Stimulated activated CD8-positive, alpha-beta memory T cell treated with anti-CD3 and anti-CD28 coated beads, Interleukin-12 subunit alpha, Interleukin-12 subunit beta, amount 100 ng/mL, for 4 hours (primary cell): Measurements from ENCODE around the gene SPTBN4.
"Not testable (repeated sequence)": the region's sequence is repeated elsewhere in the genome, so short reads cannot be mapped to it uniquely, and the experiment has no call there.

Source experiments
- DNase-seq: peaks from one replicate; pipeline ENCODE4 v3.0.0-alpha.2; 2020; ENCODE audit warnings: low read depth

The SPTBN4 gene

DNA sequence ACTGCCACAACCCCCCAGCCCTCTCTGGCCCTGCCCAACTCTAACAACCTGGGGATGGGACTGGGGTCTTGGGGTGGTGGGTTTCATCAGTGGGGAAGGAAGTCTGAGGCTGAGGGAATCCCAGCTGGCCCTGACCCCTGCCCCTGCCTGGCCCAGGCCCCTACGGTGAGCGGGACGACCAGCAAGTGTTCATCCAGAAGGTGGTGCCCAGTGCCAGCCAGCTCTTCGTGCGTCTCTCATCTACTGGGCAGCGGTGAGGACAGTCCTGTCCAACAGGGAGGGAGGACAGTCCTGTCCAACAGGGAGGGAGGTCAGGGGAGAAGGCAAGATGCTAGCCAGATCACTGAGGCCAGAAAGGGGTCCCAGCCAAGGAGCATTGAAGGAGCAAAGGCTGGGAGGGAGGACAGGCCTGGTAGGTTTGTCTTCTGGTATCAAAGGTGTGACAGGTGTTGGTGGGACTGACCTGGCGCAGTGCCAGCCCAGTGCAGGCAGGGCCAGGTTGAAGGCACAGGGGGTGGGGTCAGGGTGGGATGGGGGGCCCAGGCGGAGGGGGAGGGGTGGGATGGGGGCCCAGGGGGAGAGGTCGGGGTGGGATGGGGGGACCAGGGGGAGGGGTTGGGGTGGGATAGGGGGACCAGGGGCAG is 122.2 kb downstream of the SPTBN4 start:
- DNase-seq: no peak

DNA sequence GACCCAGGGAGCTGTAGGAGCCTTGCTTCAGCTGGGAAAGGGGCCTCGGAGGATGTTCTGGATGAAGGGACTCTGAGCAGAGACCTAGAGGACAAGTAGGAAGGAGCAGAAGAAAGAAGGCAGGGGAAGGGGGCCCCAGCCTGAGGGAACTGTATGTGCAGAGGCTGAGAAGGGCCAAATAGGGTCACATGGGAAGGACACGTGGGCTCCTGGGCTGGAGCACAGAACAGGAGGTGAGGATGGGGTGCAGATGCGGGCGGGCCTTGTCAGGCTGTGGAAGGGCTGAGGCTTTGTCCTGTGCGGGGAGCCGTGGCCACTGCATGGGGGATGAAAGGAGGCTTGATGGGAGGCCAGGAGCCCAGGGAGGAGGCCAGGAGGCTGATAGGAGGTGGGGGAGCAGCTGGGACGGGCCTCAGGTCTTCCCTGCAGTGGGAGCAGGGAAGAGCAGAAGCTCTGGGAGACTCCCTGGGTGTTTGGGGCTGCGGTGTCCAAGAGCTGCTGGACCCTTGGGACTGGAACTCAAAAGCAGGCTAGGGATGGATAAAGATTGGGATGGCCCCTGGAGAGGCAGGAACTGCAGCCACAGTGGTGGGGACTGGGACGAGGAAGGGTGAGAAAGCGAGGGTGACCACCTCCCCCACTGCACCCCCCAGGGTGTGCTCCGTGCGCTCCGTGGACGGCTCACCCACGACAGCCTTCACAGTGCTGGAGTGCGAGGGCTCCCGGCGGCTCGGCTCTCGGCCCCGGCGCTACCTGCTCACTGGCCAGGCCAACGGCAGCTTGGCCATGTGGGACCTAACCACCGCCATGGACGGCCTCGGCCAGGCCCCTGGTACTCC is 123.0 kb downstream of the SPTBN4 start:
- no peak for DNase-seq

DNA sequence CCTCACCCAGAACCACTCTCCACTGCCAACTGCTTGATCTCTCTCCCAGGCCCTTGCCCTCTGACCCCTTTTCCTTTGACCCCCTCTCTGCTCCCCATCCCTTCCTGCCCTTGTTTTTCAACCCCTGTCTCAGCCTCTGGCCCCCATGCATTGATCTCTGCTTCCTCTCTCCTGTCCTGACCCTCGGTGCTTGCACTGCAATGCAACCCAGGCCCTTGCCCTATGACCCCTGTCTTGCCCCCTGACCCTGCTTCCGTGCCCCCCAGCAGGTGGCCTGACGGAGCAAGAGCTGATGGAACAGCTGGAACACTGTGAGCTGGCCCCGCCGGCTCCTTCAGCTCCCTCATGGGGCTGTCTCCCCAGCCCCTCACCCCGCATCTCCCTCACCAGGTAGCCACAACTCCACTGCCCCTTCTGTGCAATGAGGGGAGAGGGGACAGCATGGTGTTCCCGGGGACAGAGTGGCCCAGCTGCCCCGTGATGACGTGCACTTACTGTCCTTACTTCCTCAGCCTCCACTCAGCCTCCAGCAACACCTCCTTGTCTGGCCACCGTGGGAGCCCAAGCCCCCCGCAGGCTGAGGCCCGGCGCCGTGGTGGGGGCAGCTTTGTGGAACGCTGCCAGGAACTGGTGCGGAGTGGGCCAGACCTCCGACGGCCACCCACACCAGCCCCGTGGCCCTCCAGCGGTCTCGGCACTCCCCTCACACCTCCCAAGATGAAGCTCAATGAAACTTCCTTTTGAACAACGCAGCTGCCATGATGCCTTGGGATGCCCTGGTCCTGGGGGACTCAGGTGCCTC is 123.9 kb downstream of the SPTBN4 start:
- DNase-seq: no peak

DNA sequence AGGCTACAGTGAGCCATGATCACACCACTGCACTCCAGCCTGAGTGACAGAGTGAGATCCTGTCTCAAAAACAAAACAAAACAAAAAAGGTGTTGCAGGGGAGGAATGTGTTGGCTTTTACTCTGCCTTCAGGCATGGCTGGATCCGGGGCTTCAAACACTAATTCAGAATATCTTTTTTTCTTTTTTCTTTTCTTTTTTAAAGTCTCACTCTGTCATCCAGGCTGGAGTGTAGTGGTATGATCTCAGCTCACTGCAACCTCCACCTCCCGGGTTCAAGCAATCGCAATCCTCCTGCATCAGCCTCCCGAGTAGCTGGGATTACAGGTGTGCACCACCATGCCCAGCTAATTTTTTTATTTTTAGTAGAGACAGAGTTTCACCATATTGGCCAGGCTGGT is 124.9 kb downstream of the SPTBN4 start:
- not testable (repeated sequence) for DNase-seq

DNA sequence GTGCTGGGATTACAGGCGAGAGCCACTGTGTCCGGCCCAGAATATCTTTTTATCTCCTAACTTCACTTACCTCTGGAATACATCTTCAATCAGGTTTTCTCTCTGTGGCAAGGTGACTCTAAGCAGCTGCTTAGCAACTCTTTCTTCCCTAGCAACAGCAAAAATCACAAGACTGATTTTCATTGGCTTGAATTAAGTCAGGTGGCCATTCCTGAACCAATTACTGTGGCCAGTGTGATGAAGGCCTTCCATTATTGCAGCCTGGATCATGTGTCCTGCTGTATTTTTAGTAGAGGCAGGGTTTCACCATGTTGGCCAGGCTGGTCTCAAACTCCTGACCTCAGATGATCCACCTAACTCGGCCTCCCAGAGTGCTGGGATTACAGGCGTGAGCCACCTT is 125.4 kb downstream of the SPTBN4 start:
- DNase-seq: no peak

DNA sequence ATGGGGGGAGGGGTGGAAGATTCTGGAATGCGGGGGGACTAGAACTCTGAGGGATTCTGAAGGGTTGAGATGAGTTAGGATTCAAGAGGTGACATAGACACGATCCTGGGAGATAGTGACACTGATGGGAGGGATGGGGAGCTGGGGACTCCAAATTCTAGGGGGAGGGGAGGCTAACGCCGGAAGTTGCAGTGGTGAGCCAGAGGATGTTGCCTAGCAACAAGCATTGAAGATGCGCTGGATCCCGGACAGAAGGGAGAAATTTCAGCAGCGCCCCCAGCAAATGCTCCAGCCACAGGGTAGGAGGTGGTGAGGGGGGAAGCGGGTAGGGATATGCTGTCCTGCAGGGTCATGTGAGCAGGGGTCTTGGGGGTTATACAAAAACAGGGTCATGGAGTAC is 127.5 kb downstream of the SPTBN4 start:
- DNase-seq: no peak

DNA sequence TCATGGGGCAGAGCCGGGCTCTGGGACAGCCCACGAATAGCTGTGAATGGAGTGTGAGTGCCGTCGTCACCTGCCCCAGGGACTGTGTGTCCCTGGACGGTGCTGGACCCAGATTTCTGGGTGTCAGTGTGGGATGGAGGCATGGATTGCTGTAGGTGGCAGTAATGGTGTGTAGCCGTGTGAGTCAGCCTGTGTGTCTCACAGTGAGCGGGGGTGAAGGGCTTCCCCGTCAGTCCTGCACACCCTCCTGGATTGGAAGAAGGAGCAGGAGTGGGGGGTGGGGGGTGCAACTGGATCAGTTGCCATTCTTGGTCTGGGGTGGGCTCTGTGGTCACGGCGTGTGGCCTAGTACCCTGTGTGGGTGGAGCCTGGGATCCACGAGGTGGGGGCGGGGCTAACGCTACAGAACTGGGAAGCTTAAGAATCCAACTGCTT is 127.9 kb downstream of the SPTBN4 start:
- no peak for DNase-seq

DNA sequence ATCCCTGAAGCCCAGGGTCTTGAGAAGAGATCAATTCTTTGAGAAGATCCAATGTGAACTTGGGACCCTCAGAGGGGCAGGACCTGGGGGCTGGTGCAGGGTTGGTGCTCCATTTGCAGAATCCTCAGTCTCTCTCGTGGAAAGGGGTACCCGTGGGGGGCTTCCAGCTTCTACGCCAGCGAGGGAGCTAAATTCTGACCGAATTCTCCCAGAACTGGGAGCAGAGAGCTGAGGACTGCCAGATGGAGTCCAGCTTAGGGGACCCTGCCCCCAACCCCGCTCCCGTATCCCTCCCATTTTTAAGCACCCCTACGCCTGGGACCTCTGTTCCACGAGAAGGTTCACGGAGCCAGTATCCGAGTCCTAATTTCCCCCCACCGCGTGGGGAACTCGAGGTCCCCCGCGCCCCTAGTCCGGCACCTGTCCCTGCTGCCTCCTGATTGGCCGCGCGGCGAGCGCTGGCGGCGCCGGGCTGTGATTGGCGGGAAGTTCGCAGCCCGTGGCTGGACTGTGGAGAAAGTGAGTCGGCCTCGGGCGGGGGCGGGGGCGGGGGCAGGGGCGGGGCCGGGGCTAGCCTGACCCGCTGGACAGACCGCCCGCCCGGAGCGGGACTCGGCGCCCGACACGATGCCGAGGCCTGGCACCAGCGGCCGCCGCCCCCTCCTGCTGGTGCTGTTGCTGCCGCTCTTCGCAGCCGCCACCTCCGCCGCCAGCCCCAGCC is 130.0 kb downstream of the SPTBN4 start:
- no peak for DNase-seq

DNA sequence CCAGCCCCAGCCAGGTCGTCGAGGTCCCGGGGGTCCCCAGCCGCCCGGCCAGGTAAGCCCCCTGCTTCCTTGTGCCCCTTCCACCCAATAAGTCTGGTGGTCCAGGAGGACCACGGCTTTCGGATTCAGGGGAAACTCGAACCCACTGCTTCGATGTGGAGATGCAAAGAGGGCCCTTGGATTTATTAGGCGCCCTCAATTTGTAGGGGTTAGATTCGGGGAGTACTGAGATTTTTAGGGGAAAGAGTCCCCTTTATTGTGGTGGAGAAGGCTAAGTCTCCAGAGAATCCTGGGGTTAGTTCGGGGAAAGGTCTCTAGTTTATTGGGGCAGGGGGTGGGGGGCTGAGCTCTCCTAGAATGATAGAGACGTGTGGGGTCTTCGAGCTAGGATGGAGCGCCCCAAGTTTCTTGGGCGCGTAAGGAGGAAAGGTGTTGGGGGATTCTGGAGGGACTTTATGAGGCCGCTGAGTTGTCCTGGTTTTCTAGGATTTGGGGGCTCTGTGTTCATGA is 130.6 kb downstream of the SPTBN4 start:
- DNase-seq: no peak

DNA sequence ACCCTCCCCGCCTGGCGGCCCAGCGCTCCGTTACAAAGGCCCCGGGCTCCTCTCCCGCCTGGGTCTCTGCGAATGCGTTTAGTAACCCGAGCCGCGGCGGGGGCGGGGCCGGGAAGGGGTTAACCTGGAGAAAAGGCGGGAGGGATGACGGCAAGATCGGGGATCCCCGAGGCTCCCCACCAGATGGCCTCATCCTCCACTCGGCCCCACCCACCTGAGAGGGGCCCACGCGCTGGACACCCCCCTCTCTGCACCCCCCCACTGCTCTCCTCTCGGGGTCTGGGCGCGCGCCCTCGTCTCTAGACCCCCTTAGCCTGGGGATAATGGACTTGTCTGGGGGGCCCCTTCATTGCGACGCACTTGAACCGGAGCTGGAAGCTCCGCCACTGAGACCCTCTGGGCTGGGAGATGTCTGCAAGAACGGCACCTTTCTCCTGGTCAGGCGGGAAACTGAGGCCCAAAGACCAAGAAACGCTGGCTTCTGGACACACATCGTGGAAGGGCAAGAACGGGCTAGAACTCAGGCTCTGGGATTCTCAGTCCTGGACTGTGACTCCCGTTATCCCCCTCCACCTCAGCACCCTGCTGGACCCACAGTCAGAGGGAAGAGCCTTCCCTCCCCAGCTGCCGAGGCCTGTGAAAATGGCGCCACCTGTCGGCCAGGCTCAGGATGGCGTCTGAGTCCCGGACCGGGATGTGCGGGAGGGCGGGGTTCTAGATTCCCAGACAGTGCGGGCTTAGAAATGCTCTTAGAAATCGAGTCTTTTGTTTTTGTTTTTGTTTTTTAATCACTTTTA is 131.5 kb downstream of the SPTBN4 start:
- peak; percentile 58 for DNase-seq

DNA sequence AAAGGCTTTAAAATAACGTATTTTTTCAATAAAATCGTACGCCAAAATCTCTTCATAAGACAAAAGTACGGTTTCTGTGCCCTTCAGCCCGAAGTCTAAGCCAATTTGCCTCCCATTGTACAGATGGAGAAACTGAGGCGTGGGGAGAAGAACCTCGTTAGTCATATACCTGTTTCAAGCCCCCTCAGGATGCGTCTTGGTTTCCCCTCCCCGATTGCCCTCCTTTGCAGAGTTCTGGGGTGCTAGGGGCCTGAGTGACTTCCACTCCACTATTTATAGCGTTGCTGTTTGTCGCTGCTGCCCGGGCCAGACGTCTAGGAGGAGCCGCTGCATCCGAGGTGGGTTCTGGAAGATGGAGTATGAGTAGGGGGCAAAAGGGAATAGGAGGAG is 132.1 kb downstream of the SPTBN4 start:
- DNase-seq: no peak

DNA sequence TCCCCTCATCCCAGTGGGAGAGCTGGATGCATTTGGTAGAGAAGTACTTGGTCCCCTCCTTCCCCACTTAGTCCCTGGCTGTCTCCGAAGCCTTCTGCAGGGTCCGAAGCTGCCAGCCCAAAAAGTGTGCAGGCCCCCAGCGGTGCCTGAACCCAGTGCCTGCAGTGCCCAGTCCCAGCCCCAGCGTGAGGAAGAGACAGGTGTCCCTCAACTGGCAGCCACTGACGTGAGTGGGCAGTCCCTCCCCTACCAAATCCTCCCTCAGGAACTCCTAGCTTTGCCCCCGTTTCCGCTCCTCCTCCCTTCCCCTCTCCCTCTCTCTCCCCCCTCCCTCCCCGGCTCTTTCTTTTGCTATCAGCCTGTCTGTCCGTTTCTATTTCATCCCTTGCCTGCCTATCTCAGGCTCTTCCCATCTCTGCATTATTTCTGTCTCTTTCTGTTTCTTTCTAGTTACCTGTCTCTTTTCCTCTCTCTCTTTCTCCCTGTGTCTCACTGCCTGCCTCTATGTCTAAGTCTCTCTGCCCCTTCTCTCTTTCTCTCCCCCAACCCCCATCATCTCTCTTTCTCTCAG is 132.6 kb downstream of the SPTBN4 start:
- DNase-seq: no peak

DNA sequence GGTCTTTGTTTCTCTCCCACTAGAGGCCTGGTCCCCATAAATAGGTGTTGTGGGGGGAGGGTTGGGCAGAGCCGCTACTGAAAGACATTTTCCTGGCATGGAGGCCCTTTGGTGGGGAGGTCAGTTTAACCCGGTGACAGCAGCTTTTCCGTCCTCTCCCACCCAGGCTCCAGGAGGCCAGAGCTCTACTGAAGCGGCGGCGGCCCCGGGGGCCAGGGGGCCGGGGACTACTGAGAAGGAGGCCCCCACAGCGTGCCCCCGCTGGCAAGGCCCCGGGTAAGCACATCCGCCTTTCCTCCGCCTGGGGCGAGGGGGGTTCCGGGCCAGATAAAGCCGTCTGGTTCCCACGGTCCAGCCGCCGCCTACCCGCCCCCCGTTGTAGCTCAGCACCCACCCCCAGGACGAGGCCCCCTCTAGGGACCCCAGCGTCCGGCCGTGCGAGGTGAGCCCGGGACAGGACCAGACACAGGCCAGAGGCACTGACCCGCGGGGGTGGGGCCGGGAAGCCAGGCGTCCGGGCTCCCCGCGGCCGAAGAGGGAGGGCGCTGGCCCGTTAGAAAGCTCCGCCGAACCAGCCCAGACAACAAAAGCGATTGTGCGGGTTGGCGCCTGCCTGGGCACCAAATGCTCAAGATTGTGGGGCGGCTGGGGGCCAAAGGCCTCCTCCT is 133.2 kb downstream of the SPTBN4 start:
- no peak for DNase-seq

DNA sequence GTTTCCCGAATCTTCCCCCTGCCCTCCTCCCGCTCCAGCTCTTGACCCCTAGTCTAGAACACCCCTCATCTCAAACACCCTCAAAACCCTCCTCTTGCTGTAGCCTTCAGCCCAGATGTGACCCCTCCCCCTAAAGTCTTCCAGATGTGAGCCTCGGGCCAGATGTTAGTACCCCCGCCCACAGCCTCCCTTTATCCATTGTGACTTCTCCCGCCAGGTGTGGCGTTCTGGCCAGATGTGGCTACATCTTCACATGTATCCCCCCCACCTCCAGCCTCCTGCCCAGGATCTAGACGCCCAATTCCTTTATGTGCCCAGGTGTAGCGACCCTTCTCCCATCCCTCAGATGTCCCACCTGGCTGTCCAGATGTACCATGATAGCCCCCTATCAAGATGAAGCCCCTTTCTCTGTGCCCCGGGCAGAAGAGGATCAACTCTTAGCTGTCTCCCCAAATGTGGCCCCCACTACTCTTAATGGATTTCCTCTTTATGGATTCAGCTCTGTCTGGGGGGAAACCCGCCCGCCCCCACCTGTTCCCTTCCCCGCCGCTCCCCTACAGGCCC is 133.9 kb downstream of the SPTBN4 start:
- no peak for DNase-seq

DNA sequence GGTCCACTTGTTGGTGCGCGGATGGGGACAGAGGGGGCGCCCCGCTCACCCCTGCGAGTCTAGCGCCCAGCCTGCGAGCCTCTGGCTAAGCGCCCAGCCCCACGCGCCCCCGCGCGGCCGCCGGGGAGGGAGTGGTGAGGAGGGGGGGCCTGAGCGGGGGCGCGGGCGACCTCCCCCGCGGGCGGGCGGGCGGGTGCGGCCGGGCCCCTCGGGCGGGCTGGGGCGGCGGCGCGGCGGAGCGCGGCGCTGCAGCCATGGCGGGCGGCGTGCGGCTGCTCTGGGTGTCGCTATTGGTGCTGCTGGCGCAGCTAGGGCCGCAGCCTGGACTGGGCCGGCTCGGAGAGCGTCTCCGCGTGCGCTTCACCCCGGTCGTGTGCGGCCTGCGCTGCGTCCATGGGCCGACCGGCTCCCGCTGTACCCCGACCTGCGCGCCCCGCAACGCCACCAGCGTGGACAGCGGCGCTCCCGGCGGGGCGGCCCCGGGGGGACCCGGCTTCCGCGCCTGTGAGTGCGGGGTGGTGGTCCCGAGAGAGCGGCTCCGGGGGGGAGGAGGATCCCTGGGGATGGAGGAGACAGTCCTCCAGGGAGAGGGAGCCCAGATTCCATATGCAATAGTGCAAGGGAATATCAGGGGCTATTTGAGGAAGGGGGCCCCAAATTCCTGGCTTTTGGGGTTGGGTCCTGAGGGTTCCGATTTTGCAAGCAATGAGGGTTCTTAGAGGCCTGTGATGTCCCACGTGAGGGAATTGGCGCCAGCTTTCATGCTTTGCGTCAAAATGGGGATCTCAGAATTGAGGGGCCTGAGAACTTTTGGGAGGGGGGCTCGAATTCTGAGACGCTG is 134.6 kb downstream of the SPTBN4 start, which contains the start of gene LTBP4:
Gene LTBP4, plus strand, starts transcription at position 236 of the 841 bp plus-strand sequence. Its CDS starts 19 bp downstream, at position 255.
- DNase-seq: peak; percentile 39

DNA sequence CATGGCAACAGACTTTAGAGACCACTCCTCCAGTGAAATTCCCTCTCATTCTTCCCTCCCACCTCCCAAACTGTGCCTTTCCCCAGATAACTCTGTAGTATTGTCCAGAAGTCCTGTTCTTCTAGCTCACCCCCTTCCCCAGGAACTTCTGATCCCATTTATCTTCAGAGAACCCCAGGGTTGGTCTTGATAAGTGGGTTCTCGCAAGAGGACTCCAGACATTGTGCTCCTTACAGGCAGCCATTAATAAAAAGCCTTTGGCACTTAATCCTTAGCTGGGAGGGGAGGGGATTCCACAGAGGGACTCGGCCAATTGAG is 136.2 kb downstream of the SPTBN4 start:
- DNase-seq: no peak

DNA sequence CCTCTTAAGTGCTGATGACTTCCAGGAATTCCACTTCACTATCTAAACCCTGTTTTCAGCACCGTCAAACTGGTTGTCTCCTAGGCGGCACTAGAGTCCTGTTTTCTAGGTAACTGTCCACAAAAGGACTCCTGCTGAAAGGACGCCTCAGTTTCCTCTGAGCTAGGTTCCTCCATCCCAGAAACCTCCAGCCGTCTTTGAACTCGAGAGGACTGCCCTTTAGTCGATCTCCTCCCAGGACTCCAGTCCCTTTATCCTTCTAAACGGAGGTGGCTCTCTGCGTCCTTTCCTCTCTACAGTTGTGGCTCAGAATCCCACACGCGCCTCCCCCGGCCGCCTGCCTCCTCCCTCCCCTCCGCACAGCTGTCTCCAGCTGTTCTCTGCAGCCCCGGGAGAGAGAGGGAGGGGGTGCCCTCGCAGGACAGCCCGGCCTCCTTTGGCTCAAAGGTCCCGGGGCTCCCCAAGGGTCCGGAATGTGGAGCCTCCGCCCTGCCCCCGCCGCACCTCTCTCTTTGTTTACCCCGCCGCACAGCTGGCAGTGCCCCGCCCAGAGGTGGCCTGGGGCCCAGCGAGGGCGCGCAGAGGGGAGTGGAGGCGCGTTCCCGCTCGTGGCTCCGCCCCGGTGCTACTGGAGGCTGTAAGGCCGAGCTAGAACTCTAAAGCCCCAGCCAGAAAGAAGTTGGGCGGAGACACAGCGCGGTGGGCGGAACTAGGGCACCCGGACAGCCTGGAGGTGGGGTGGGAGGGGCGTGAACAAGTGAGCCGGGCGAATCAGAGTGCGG is 136.8 kb downstream of the SPTBN4 start:
- DNase-seq: peak; percentile 88

DNA sequence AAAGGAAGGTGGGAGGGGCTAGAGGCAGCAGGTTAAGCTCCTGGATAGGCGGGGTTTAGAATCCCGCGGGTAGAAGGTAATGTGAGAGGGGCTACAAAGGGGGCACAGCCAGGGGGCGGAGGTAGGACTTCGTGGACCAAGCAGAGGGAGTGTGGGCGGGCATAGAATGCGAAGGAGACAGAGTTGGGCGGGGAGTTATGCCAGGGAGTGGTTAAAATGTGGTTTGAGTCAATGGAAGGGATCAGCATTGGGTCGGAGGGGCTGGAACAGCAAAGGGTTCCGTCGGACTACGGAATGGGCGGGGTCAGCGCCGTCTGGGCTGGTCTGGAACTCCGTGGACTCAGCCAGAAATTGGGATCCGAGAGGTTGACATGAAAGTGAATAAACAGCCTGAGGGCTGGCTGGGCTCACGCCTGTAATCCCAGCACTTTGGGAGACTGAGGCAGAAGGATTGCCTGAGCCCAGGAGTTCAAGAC is 137.4 kb downstream of the SPTBN4 start:
- DNase-seq: no peak
